Erythroblast (primary cell): ENCODE measurements around the gene MED27.

Experiments
- GATA1 ChIP-seq: IDR thresholded peaks from 2 replicates; pipeline ENCODE4 v1.6.1; 2011; ENCODE audit warnings: low read depth, mild to moderate bottlenecking, control low read depth, low read length, moderate library complexity
- POLR2A ChIP-seq: IDR thresholded peaks from 2 replicates; pipeline ENCODE4 v1.6.1; 2011; ENCODE audit warnings: mild to moderate bottlenecking, low read length

DNA sequence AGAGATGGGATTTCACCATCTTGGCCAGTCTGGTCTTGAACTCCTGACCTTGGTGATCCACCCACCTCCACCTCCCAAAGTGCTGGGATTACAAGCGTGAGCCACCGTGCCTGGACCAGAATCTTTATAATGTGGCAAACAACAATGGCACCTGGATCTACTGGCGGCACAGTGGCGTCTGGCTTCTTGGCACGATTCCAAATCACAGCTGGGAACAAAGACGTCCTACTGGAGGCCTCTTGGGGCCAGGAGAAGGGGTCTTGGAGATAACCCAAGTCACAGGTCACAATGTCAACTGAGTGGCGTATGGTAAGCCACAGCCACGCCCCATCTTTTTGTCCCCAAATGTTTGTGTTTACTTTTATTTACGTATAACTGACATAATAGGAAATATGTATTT lies 262.0 kb downstream of the MED27 start:
- TF ChIP-seq POLR2A (no peak), GATA1 (no peak)
